ENCODE data around the gene RAVER1.

- TF ChIP-seq GATA2 (IDR thresholded peaks at IDR 0.05; ENCODE audit: low read depth, low read length) (no peak), GATA3 (IDR thresholded peaks at IDR 0.05; ENCODE audit: low read depth, low read length) (no peak)
Measured at GRCh38 chr19:10306327-10306726, 27.0 kb downstream of the RAVER1 start.
